DMS53 treated with DMSO at 0.1 percent for 48 hours (cell line): ENCODE results near the gene MRFAP1.

ENCODE experiments used
- DNase-seq: peaks from one replicate; lab custom pipeline; 2025; ENCODE audit not compliant: unreplicated experiment; lab: John Stamatoyannopoulos, UW

The MRFAP1 gene

GRCh38 chr4:6640292-6641163 lies at the start of gene MRFAP1:
MRFAP1 (plus strand) TSS chr4:6640685; CDS start chr4:6640863, 178 bp downstream.
- DNase-seq = peak; percentile 98

- DNase-seq = no peak
Measured at GRCh38 chr4:6591313-6591712, 49.2 kb upstream of the MRFAP1 start.

GRCh38 chr4:6591781-6592180 lies 48.7 kb upstream of the MRFAP1 start:
- DNase-seq = no peak

- no peak for DNase-seq
Measured at GRCh38 chr4:6592804-6593563, 47.5 kb upstream of the MRFAP1 start.

GRCh38 chr4:6594341-6594740 lies 46.1 kb upstream of the MRFAP1 start:
- no peak for DNase-seq

- DNase-seq = no peak
Measured at GRCh38 chr4:6594826-6595355, 45.6 kb upstream of the MRFAP1 start.

GRCh38 chr4:6595897-6596537 lies 44.5 kb upstream of the MRFAP1 start:
- DNase-seq = no peak

GRCh38 chr4:6596948-6597347 lies 43.5 kb upstream of the MRFAP1 start:
- no peak for DNase-seq

- no peak for DNase-seq
Measured at GRCh38 chr4:6598127-6598526, 42.4 kb upstream of the MRFAP1 start.

- no peak for DNase-seq
Measured at GRCh38 chr4:6598641-6599040, 41.8 kb upstream of the MRFAP1 start.

- DNase-seq = no peak
Measured at GRCh38 chr4:6601661-6602250, 38.7 kb upstream of the MRFAP1 start.

GRCh38 chr4:6602289-6602688 lies 38.2 kb upstream of the MRFAP1 start:
- no peak for DNase-seq

- no peak for DNase-seq
Measured at GRCh38 chr4:6603128-6603527, 37.4 kb upstream of the MRFAP1 start.

- DNase-seq = no peak
Measured at GRCh38 chr4:6605114-6605513, 35.4 kb upstream of the MRFAP1 start.

- DNase-seq = no peak
Measured at GRCh38 chr4:6605605-6606004, 34.9 kb upstream of the MRFAP1 start.

- DNase-seq = no peak
Measured at GRCh38 chr4:6606465-6607235, 33.8 kb upstream of the MRFAP1 start.

- DNase-seq = no peak
Measured at GRCh38 chr4:6607368-6608055, 33.0 kb upstream of the MRFAP1 start.

GRCh38 chr4:6608758-6609414 lies 31.6 kb upstream of the MRFAP1 start:
- no peak for DNase-seq

- no peak for DNase-seq
Measured at GRCh38 chr4:6609415-6610079, 30.9 kb upstream of the MRFAP1 start.
